NCI-H1436 treated with DMSO at 0.1 percent for 48 hours (cell line): ENCODE data around the gene SIPA1L3.

Experiments used
- DNase-seq: peaks from one replicate; lab custom pipeline; 2025; lab: John Stamatoyannopoulos, UW

The SIPA1L3 gene

DNA sequence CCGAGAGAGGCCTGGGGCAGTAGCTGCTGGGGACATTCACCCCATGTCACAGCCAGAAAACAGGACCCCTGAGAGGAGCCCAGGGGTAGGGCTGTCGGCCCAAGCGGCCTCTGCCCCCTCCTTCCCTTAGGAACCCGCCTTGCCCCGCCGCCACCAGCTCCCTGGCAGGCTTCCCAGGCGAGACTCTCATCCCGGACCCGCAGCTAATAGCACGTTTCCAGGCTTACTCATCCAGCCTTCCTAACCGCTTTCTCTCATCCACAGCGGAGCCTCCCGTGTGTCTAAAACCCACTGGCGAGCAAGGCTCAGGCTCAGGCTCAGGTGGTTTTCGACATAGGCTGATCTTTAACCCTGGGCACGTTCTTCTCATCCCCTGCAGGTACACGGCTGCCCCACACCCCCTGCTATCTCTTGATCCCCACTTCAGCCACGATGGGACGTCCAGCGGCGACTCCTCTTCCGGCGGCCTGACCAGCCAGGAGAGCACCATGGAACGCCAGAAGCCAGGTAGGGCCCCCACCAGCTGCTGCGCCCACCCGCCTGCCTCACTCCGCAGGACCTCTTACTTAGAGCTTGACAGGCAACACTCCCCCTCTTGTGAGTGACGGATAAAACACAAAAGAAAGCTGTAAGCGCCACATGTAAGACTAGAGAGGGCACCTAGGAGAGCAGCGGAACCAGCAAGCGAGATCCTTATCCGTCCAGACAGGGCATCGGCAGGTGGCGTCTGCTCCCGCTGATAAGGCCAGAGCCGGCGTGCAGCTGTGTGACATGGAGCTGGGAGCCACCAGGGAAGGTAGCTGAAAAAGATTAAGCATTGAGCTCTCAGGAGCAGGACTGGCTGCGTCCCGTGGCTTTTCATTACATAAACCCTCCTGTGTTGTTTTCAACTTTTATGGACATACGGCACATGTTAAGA, 245.7 kb downstream of the SIPA1L3 start:
- no peak for DNase-seq

DNA sequence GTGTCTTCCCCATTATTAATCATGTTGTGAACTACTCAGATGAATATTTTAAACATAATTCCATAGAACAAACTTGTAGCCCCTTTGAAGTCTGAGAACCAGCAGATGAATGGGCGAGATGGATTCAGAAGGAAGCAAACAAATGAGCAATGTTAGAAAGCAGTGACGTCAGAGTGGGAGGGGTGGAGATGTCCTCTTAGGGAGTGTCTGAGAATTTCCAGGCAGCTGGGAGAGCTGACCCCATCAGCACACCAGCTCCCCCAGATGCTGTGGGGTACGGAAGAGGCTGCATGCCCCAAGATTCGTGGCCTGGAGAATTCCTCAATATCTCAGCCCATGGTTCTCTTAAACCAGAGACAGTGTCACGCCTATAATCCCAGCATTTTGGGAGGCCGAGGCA, 248.4 kb downstream of the SIPA1L3 start:
- no peak for DNase-seq

DNA sequence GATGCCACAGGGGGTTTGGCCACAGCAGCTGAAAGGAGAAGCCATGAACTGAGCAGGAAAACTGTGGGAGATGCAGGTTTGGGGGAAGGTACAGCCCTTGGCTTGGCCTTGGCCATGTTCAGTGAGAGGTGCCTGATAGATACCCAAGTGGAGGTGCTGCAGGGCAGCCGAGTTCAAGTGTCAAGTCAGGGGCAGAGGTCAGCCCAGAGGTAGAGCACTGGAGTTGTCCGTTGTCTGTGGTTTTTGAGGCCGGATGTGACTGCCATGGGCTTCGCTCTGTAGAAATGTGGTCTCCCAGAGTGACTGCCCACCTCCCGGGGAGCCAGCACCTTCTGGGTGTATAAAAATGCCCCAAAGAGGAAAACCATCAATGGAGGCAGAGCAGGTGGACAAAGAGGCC, 251.7 kb downstream of the SIPA1L3 start:
- no peak for DNase-seq

DNA sequence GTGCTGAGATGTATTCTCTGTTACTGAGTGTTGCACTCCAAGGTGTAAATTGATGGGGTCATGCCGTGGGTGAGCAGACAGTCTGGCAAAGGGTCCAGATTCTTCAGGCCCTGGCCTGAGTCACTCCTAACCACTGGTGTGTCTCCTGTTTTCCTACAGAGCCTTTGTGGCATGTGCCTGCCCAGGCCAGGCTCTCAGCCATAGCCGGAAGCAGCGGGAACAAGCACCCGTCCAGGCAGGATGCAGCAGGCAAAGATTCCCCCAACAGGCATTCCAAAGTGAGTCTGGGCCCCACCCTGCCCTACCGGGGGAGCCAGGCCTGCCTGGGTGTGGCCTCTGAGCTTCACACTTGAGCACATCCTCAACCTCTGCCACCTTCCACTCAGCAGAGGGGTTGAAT, 255.1 kb downstream of the SIPA1L3 start:
- DNase-seq = no peak

DNA sequence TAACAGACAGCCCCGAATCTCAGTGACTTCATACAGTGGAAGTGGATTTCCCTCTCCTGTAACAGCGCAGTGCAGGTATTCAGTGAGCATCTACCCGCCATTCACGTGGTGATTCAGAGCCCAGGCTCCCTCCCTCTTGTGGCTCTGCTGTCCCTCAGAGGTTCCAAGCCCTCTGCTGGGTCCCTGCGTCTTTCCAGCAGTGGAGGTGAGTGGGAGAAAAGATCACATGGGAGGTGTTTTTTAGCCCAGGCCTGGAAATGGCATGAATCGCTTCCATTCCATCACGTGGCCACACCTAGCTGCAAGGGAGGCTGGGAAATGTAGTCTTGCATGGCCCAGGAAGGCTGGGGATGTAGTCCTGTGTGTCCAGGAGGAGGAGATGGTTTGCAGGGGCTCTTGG, 255.6 kb downstream of the SIPA1L3 start:
- DNase-seq = no peak

DNA sequence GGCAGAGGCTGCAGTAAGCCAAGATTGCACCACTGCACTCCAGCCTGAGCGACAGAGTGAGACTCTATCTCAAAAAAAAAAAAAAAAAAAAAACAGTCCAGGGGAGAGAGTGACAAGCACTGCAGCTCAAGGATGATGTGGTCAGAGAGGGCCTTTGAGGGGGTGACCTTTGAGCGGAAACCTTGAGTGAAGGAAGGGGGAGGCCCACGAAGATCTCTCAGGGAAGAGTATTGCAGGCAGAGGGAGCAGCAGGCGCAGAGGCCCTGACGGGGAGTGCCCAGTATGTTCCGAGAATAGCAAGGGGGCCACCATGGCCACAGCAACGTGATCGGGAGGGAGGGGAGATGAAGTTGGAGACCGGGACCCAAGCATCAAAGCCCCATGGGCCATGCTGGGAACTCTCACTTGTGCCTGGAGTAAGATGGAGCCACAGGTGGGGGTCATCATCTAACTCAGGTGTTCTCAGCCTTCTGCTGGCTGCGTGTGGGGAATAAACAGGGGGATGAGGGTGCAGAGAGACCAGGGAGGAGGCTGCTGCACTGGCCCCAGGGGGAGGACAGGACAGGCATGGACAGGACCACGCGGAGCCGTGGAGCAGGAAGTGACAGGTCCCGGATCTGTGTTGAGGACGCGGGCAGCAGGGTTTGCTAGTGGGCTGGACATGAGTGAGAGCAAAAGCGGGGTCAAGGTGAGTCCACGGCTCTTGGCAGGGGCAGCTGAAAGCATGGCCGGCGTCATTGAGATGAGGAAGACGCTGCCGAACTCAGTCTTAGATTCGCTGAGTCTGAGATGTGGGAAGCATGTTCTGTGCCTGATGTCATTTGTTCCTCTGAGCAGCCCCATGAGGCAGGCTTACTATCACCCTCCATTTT, 256.6 kb downstream of the SIPA1L3 start:
- no peak for DNase-seq

DNA sequence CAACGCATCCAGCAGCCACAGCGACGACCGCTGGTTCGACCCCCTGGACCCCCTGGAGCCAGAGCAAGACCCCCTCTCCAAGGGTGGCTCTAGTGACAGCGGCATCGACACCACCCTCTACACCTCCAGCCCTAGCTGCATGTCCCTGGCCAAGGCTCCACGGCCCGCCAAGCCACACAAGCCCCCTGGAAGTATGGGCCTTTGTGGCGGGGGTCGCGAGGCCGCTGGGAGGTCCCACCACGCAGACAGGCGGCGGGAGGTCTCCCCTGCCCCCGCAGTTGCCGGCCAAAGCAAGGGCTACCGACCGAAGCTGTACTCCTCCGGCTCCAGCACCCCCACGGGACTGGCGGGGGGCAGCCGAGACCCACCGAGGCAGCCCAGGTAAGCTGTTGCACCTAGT, 257.5 kb downstream of the SIPA1L3 start:
- no peak for DNase-seq

DNA sequence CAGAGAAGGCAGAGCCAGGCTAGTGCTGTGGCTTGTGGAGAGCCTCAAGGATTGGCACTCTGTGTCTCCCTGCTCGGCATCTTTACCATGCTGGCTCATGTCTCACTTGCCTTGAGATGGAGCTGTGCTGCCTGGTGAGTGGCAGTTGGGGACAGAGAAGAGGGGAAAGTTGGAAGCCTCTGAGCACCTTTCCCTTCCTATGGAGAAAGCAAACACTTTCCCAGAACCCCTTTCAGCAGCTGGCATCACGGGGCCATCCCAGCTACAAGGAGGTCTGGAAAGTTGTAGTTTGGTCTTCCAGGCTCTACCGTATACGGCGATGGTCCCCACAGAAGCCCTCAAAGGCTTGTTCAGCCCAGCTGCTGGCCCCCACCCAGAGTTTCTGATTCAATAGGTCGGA, 258.3 kb downstream of the SIPA1L3 start:
- no peak for DNase-seq

DNA sequence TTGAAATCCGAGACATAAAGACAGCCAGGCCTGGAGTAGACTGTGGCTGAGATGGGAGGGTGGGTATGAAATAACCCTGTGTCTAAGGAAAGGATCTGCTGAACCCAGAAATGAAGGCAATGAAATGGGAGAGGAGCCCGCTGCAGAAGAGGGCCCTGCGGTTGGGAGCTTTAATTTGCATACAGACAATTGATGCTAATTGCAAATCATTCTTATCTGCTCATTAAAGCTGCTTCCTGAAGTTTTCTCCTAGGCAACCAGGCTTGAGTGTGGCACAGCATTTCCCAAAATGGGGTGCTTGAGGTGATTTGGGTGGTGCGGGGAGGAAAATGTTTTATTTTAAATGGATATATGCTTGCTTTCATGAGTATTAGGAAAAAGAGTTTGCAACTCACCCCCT, 261.6 kb downstream of the SIPA1L3 start:
- DNase-seq = peak; percentile 80

DNA sequence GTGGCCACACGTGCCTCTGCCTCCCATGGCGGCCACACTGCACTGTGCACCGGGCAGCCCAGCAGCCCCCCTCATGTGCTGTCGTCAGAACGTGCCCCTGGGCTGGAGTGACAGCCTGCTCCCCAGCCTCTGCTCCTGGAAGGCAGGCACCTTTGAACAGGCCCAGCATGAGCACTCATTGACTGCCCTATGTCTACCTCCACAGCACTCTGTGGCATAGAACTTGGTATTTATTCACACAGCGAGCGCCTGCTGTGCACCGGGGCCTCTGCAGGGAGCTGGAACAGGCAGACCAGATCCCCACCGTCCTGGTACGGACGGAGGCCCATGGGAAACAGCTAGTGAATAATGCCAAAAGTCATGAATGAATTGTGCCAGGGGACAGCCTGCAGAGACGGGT, 263.3 kb downstream of the SIPA1L3 start:
- DNase-seq = no peak

DNA sequence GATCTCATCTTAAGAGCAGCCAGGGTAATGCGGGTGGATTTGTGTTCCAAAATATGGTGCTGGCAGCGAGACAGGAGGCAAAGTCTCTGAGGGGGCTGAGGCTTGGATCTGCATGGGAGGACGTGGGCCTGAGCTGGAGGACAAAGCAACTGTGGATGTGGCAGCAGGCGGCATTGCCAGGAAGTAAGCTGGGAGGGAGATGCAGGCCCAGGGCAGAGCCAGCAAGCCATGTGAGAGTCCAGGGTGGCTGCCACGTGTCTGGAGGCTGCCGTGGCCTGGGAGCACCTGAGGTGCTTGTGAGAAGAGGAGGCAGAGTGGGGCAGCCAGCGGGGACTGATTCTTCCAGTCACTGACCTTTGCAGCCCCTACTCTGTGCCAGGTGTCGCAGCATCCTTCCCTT, 265.0 kb downstream of the SIPA1L3 start:
- no peak for DNase-seq

DNA sequence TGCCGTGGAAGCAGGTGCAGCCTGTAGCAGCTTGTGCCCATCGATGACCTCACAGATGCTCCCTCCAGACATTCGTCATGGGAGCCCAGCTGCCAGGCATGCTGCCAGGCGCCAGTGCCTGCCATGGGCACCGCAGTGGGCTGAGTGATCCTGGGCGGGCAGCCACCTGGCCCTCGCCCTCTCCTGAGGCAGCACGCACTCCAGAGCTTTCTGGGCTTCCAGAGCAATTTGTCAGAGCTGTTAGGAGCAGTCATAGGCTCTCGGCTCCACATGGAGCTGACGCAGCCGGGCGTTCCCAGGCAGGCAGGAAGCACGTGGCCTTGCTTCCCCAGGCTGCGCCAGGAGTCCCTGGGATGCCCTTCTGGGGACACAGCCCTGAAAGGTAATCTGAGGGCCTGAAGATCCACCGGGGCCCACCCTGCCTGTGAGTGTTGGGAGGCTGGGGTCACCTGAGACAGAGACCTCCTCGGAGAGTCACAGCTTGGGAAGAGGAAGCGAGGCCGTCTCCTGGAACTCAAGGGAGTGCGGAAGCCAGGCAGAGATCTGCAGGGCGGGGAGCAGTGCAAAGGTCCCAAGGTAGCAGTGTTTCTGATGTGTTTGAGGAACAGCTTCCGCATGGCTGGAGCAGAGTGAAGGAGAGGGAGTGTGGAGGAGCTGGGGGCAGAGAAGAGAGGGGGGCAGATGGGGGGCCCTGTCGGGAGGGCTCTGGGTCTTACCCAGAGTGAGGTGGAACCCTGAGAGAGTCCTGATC, 266.5 kb downstream of the SIPA1L3 start:
- no peak for DNase-seq

DNA sequence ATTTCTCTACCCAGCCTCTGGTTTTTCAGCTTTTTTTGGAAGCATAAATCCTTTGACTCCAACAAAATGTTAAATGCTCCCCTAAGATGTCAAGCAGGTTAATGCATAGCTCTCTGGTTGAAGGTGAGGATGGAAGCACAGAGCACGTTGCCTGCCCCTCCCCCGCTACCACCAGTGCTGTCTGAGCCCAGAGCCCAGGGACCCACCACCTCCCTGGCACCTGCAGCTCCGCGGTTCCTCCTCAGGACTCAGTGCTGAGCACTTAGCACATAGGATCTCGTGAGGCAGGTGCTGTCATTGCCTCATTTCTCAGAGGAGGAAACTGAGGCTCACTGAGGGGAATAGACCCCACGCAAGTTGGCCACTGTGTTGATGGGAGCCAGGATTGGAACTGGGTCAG, 268.4 kb downstream of the SIPA1L3 start:
- DNase-seq = no peak

DNA sequence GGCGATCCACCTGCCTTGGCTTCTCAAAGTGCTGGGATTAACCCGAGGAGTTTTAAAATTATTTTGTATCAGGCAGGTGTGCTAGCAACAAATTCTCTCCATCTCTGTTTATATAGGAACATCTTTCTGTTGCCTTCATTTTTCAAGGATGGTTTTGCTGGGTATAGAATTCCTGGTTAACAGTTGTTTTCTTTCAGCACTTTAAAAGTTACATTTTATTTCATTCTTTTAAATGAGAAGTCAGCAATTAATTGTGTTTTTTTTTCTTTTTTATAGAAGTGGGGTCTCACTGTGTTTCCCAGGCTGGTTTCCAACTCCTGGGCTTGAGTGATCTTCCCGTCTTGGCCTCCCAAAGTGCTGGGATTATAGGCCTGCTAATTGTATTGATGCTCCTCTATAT, 273.1 kb downstream of the SIPA1L3 start:
- DNase-seq = no peak

DNA sequence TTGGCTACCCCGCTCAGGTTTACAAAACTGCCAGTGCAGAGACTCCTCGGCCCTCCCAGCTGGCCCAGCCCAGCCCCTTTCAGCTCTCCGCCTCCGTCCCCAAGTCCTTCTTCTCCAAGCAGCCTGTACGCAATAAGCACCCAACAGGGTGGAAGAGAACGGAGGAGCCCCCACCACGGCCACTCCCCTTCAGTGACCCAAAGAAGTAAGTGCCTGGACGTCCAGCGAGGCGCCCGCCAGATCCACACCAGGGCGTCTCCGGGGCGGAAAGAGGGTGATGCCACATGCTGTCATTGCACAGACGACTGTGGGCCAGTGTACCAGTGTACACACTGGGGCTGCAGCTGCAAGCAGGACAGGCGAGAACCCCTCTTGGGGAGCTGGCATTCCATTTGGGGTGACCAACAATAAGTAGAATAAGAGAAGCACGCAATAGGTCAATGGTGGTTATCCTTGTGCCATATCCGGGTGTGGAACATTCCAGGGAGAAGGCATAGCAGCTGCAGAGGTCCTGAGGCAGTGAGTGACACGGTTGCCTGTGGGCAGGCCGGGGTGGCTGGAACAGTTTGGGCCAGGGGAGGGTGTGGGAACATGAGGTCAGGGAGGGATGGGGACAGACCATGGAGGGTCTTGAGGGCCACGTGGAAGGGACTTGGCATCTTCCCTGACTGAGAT, 275.7 kb downstream of the SIPA1L3 start:
- no peak for DNase-seq

DNA sequence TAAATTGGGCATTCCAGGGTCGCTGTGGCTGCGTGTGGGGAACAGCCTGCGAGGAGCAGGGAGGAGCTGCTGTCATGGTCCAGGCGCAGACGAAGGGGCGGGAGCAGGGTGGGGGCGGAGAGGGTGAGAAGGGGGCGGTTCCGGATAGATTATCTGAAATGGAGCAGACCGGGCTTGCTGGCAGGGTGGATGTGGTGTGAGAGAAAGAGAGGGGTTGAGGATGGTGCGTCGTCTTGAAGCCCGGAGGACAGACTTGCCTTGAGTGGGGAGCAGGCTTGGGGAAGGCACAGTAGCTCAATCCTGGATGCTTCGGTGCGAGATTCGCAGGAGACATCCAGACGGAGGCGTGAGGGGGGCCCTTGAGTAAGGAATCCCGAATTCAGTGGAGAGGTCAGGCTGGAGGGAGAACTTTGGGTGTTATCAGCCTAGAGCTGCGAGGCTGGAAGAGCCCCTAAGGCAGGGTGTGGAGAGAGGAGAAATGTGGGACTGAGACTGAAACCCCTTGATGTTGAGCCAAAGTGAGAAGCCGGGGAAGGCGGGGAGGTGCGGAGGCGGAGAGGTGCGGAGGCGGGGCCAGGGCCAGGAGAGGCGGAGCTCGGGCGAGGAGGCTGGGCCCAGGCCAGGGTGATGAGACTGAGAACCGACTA, 276.4 kb downstream of the SIPA1L3 start:
- DNase-seq = no peak

DNA sequence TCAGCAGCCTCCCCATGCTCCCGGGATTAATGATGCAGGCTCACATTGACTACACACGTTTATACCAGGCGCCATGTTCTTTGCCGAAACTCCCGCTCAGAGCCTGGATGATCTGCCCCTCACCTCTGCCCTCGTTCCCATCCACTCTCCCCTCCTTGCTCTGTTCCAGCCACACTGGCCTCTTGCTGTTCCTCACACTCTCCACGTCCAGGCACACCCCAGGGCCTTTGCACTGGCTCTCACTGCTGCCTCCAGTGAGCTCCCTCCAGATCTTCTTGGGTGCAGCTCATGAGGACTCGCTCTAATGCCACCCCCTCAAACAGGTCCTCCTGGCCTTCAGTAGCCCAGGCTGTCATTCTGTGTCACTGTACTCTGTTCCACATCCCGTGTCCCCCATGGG, 277.8 kb downstream of the SIPA1L3 start:
- DNase-seq = no peak

DNA sequence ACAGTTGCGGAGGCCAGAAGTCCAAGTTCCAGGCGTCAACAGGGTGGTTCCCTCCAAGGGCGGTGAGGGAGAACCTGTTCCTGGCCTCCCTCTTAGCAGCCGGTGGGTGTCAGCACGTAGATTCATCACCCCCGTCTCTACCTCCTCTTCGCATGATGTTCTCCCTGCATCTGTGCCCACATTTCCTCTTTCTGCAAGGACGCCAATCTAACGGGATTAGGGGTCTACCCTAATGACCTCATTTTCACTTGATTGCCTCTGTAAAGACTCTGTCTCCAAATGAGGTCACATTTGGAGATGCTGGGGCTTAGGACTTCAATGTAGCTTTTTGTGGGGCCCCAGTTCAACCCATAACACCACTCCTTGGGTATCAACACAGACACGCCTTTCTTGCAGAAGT, 278.6 kb downstream of the SIPA1L3 start:
- DNase-seq = no peak

DNA sequence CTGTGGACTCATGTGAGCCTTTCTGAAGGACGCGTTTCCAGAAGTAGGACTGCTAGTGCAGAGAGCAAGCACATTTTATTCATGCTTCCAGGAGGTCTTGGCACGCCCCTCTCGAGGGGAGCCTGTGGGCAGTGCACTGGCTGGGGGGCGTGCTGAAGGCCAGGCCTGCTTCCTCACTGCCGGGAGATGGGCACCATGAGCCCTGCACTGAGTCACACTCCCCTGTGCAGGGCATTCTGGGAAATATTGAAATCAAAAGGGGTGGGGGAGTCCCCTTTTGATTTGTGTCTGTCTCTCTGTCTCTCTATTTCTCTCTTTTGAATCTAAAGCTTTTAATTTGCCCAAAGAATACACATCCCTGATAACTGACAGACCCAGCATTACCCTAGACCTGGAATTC, 283.1 kb downstream of the SIPA1L3 start:
- DNase-seq = no peak

DNA sequence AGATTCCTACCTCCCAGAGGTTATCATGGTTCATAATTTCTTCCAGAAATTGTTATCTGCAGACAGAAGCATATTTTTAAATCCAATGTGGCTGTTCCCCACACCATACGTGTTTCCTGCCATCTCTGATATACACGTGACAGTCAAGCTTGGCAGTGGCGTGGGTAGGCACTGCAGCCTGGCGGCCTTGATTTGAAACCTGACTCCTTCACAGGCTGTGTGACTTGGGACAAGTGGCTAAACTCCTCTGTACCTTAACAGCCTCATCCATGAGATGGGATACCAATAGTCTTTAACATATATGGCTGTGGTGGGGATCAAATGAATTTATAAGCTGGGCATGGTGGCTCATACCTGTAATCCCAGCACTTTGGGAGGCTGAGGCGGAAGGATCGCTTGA, 283.8 kb downstream of the SIPA1L3 start:
- DNase-seq = no peak

DNA sequence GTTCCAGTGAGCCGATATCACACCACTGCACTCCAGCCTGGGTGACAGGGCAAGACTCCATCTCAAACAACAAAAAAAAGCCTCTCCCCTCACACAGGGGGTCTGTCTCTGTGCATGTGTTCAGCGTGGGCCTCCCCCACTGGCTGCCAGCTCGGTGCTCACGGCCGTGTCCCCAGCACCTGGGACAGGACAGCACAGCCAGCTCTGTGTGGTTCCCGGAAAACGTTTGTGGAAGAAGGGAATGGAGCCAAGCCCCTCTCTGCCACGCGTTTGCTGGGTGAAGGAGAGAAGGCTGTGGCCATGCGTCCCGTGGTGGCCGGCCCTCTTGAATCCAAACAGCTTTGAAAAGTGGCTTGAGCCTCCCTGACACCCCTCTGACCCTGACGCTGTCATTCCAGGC, 284.7 kb downstream of the SIPA1L3 start:
- no peak for DNase-seq
